Measurements from ENCODE around the gene DNAJA4.

DNAJA4 gene

GRCh38 chr15:78320183-78320582 lies 55.8 kb downstream of the DNAJA4 start:
- no peak for TF ChIP-seq POLR2A (IDR thresholded peaks at IDR 0.05; ENCODE audit: low read depth, low read length)
- FAIRE-seq, result no peak
- DNase-seq (ENCODE audit: insufficient read length, low spot score), result no peak

GRCh38 chr15:78321041-78321570 lies 56.7 kb downstream of the DNAJA4 start:
- DNase-seq (ENCODE audit: insufficient read length, low spot score) (no peak), FAIRE-seq (no peak)
- TF ChIP-seq POLR2A (IDR thresholded peaks at IDR 0.05; ENCODE audit: low read depth, low read length), result no peak

- no peak for TF ChIP-seq POLR2A (IDR thresholded peaks at IDR 0.05; ENCODE audit: low read depth, low read length)
- DNase-seq (ENCODE audit: insufficient read length, low spot score) (no peak), FAIRE-seq (no peak)
Measured at GRCh38 chr15:78321786-78322185, 57.4 kb downstream of the DNAJA4 start.

- no peak for TF ChIP-seq POLR2A (IDR thresholded peaks at IDR 0.05; ENCODE audit: low read depth, low read length)
- peak; percentile 70 for DNase-seq (ENCODE audit: insufficient read length, low spot score)
- FAIRE-seq, result no peak
Measured at GRCh38 chr15:78322243-78322642, 57.9 kb downstream of the DNAJA4 start.

- no peak for TF ChIP-seq POLR2A (IDR thresholded peaks at IDR 0.05; ENCODE audit: low read depth, low read length)
- FAIRE-seq, result no peak
Measured at GRCh38 chr15:78322724-78323521, 58.6 kb downstream of the DNAJA4 start.

GRCh38 chr15:78323693-78324092 lies 59.3 kb downstream of the DNAJA4 start:
- FAIRE-seq (no peak), DNase-seq (ENCODE audit: insufficient read length, low spot score) (no peak)
- TF ChIP-seq POLR2A (IDR thresholded peaks at IDR 0.05; ENCODE audit: low read depth, low read length), result no peak

More at GRCh38 chr15:78322724-78323521, 58.6 kb downstream of the DNAJA4 start:
- no peak for DNase-seq (ENCODE audit: insufficient read length, low spot score)

GRCh38 chr15:78324144-78324543 lies 59.8 kb downstream of the DNAJA4 start:
- TF ChIP-seq POLR2A (IDR thresholded peaks at IDR 0.05; ENCODE audit: low read depth, low read length), result no peak
- FAIRE-seq (no peak), DNase-seq (ENCODE audit: insufficient read length, low spot score) (no peak)

- DNase-seq (ENCODE audit: insufficient read length, low spot score), result no peak
- no peak for TF ChIP-seq POLR2A (IDR thresholded peaks at IDR 0.05; ENCODE audit: low read depth, low read length)
- FAIRE-seq, result no peak
Measured at GRCh38 chr15:78325092-78325843, 60.9 kb downstream of the DNAJA4 start.

- DNase-seq (ENCODE audit: insufficient read length, low spot score), result no peak
- no peak for TF ChIP-seq POLR2A (IDR thresholded peaks at IDR 0.05; ENCODE audit: low read depth, low read length)
- no peak for FAIRE-seq
Measured at GRCh38 chr15:78327466-78327865, 63.1 kb downstream of the DNAJA4 start.

GRCh38 chr15:78329625-78330024 lies 65.3 kb downstream of the DNAJA4 start:
- FAIRE-seq, result no peak
- no peak for DNase-seq (ENCODE audit: insufficient read length, low spot score)
- TF ChIP-seq POLR2A (IDR thresholded peaks at IDR 0.05; ENCODE audit: low read depth, low read length), result no peak
